ENCODE measurements around the gene PNPT1. TPM values are rescaled to one million over a fixed set of nuclear protein-coding genes. Genes with fewer than 3 reads are reported as not detected.

PNPT1 gene
- total RNA-seq, 8 experiments from 2014 or later, result 19.1 to 48.2 (median 29.2) TPM

DNA sequence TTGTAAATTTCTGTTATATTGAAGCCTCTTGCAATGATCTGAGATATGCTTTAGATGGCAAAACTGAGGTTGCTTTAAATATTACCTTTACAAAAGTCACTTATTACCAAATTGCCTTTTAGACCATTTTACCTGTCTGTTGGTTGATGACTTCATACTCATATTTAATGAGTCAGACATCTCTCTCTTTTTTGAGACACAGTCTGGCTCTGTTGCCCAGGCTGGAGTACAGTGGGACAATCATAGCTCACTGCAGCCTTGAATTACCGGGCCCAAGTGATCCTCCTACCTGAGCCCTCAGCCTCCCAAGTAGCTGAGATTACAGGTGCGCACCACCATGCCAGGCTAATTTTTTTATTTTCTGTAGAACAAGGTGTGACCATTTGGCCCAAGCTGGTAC, 64.7 kb downstream of the PNPT1 start:
- H3K27ac ChIP-seq, result no peak overlapping the region
- H3K4me3 ChIP-seq, result no peak overlapping the region
- H3K4me1 ChIP-seq (replicated peaks in 1 of 2), result no peaks in the 10 kb centered on the region
- WGBS, 10 experiments, result 79 to 100% (median 95%) methylated on average over 1 to 2 of the region's 2 CpGs; no CpG with 5 or more reads in 4 of the 10 experiments
- no peak for ATAC-seq (replicated peaks in 6 of 8)
- in situ Hi-C loops (cut with MboI; ENCODE audit: low pct_unique_long_range_greater_than_20kb in 2 of 9, low sequenced_read_pairs in 9 of 9, unreplicated experiment in 9 of 9), result no loop called here

DNA sequence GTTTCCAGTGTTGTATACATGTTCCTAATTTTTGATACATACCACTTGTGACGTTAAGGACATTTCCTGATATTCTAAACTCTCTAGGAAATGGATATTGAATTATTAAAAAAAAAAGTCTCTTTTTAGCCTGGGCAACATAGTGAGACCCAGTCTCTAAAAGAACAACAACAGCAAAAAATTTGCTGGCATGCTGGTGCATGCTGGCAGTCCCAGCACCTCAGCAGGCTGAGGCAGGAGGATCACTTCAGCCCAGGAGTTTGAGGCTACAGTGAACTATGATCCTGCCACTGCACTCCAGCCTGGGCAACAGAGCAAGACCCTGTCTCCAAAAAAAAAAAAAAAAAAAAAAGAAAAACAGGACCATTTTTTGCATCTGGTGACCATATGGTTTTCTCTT, 65.7 kb downstream of the PNPT1 start:
- no peak for ATAC-seq (replicated peaks in 6 of 8)
- in situ Hi-C loops (cut with MboI; ENCODE audit: low pct_unique_long_range_greater_than_20kb in 2 of 9, low sequenced_read_pairs in 9 of 9, unreplicated experiment in 9 of 9), result no loop called here
- 79 to 100% (median 100%) methylated on average over 1 of the region's 1 CpG; no CpG with 5 or more reads in 3 of the 10 experiments for WGBS, 10 experiments

DNA sequence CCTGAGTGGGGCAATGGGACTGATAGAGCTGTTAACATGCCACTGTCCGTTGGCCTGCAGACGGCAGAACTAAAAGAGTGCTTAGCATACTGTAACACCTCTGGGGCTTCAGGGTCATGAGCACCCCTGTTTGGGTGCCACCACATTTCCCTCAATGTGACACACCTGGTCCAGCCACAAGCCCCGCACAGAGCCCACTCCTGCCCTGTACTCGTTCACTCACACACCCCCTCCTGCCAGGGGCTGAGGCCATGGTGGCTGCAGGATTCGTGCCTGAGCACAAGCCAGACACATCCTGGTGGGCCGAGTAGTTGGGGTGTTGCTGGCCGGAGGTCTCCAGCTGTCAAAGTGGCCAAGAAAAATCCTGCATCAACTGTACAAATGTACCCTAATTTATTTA, 71.8 kb downstream of the PNPT1 start:
- peaks cover 6% of the 10 kb centered on the region in 2 donors for H3K4me1 ChIP-seq (replicated peaks in 1 of 2)
- in situ Hi-C loops (cut with MboI; ENCODE audit: low pct_unique_long_range_greater_than_20kb in 2 of 9, low sequenced_read_pairs in 9 of 9, unreplicated experiment in 9 of 9), result no loop called here
- H3K27ac ChIP-seq, result no peak overlapping the region
- no peak overlapping the region for H3K4me3 ChIP-seq
- ATAC-seq (replicated peaks in 6 of 8), result no peak
- WGBS, 10 experiments, result 80 to 100% (median 94%) methylated on average over 1 to 4 of the region's 7 CpGs; no CpG with 5 or more reads in 7 of the 10 experiments

More for the DNA sequence above, 65.7 kb downstream of the PNPT1 start:
- Histone ChIP-seq H3K4me1 (replicated peaks in 1 of 2) (no peaks in the 10 kb centered on the region), H3K27ac (no peak overlapping the region), H3K4me3 (no peak overlapping the region)

DNA sequence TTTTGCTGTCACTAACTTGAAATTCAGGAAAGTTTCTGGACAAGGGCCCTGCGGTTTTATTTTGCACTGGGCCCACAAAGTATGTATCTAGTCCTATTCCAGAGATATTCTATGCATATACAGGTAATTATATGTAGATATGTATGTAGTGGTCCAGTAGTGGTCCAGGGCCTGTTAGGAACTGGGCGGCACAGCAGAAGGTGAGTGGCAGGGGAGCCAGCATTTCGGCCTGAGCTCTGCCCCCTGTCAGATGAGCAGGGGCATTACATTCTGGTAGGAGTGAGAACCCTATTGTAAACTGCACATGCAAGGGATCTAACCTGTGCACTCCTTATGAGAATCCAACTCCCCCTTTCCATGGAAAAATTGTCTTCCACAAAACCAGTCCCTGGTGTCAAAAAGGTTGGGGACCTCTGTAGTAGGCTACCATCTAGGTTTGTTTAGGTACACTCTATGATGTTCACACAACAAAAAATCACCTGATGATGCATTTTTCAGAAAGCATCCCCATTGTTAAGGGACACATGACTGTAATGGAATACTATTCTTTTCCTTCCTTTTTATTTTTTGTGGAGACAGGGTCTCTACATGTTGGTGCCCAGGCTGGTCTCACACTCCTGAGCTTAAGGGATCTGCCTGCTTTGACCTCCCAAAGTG, 73.4 kb downstream of the PNPT1 start:
- 69 to 100% (median 90%) methylated on average over 1 to 3 of the region's 3 CpGs; no CpG with 5 or more reads in 4 of the 10 experiments for WGBS, 10 experiments
- in situ Hi-C loops (cut with MboI; ENCODE audit: low pct_unique_long_range_greater_than_20kb in 2 of 9, low sequenced_read_pairs in 9 of 9, unreplicated experiment in 9 of 9), result no loop called here
- H3K4me3 ChIP-seq, result no peak overlapping the region

DNA sequence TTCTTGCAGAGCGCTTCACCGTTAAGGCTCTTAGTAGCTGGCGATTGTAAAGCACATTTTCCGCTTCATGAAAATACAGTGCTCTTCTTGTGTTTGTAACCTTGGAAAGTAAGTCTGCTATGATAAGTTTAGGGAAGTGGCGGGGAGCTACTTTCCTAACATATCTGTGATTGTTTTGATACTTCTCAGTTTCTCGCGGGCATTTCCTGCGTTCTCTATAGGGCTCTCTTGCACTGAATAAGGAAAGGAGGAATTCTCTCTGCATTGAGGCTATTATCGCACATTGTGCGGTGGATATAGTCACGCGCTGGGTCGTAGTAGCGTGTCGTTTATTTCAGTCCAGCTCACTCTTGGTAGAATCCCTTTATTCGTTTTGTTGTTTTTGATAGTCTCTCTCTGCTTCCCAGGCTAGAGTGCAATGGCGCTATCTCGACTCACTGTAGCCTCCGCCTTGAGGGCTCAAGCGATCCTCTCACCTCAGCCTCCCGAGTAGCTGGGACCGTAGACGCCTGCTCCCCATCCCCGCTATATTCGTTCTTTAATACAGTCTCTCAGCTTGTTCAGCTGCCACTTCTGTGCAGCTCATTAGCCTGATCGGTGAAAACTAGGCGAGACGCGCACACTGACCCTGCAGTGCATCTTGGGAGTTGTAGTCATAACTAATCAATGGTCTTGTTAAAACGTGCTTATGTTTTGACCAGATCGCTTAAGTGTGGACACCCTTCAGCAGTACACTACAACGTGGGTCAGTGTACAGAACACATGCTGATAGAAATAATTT, 75.2 kb downstream of the PNPT1 start:
- Histone ChIP-seq H3K4me3 (peak overlapping the region; percentile 68 to 98 (median 84)), H3K4me1 (replicated peaks in 1 of 2) (peaks cover 6 to 10% of the 10 kb centered on the region in 2 donors), H3K27ac (peak overlapping the region; percentile 83 to 92)
- in situ Hi-C loops (cut with MboI; ENCODE audit: low pct_unique_long_range_greater_than_20kb in 2 of 9, low sequenced_read_pairs in 9 of 9, unreplicated experiment in 9 of 9), result no loop called here
- peak; percentile 11 to 26 (median 15) for ATAC-seq (replicated peaks in 6 of 8)
- 0 to 2% (median 0%) methylated on average over 1 to 26 of the region's 32 CpGs; no CpG with 5 or more reads in 1 of the 10 experiments for WGBS, 10 experiments

More for the DNA sequence above, 73.4 kb downstream of the PNPT1 start:
- peaks cover 6 to 9% of the 10 kb centered on the region in 2 donors for H3K4me1 ChIP-seq (replicated peaks in 1 of 2)
- no peak for ATAC-seq (replicated peaks in 6 of 8)
- no peak overlapping the region for H3K27ac ChIP-seq

DNA sequence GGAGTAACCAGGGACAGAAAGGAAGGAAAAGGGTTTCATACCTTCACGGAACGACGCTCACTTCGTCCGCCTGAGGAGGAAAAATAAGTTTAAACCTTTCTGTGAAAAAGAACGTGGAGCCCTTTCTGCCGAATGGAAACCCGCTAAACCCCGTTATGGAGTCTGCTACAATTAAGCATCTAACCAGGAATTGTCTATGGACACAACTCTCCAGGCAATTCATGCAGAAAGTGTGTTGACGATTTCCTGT, 75.7 kb downstream of the PNPT1 start:
- ATAC-seq (replicated peaks in 6 of 8), result no peak
- in situ Hi-C loops (cut with MboI; ENCODE audit: low pct_unique_long_range_greater_than_20kb in 2 of 9, low sequenced_read_pairs in 9 of 9, unreplicated experiment in 9 of 9), result no loop called here

DNA sequence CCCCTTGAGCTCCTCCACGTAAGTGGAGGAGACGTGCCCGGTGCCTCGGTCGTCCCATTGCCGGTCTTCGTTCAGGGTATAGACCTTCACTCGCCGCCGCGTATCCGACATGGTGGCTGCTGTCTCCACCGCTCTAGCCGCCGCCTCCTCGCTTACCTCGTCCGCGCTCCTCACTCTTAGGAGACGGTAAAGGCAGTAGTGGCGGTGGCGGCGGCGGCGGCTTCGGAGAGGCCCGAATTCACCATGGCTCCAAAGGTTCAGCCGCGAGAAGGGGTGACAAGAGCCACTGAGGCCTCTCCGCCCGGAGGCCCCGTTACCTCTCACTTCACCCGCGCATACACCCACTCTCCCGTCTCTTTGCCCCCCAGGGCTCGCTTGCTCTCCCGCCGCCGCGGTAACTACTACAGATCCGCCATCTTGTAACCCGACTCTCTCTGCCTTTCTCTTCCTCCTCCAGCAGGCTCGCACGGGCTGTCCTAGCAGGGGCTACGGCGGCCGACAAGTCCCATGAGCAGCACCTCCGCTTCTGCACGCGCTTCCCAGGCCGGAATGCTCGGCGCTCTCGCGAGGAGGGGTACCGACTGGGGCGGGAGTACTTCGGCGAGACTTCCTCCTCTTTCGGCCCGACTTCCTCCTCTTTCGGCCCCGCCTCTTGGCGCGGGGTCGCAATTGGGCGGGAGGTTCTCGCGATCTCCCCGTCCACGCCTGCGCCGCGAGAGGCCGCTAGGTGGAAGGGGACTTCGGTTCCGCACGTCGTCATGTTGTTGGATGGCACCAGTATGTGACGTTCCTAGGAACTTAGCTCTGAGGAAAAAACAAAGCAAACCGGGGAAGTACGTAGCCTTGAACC, 76.2 kb downstream of the PNPT1 start, which contains the start of gene PPP4R3B:
Gene PPP4R3B (minus strand): TSS at position 448 of the 850 bp plus-strand sequence. CDS start 337 bp downstream, at position 111.
- H3K27ac ChIP-seq, result peak within 1 kb of the TSS; percentile 96
- peaks cover 6 to 10% of the 10 kb centered on the region in 2 donors for H3K4me1 ChIP-seq (replicated peaks in 1 of 2)
- 0 to 8% (median 2%) methylated on average over 2 to 33 of the region's 82 CpGs; no CpG with 5 or more reads in 3 of the 10 experiments for WGBS, 10 experiments
- H3K4me3 ChIP-seq, result peak within 1 kb of the TSS; percentile 68 to 98 (median 84)
- in situ Hi-C loops (cut with MboI; ENCODE audit: low pct_unique_long_range_greater_than_20kb in 2 of 9, low sequenced_read_pairs in 9 of 9, unreplicated experiment in 9 of 9), result no loop called here
- ATAC-seq (replicated peaks in 6 of 8), result peak; percentile 83 to 96 (median 93)

More for the DNA sequence above, 75.7 kb downstream of the PNPT1 start:
- H3K27ac ChIP-seq, result peak overlapping the region; percentile 83 to 92
- H3K4me3 ChIP-seq, result peak overlapping the region; percentile 68 to 98 (median 84)
- 0% methylated on average over 1 to 10 of the region's 10 CpGs; no CpG with 5 or more reads in 4 of the 10 experiments for WGBS, 10 experiments
- peaks cover 6 to 10% of the 10 kb centered on the region in 2 donors for H3K4me1 ChIP-seq (replicated peaks in 1 of 2)

DNA sequence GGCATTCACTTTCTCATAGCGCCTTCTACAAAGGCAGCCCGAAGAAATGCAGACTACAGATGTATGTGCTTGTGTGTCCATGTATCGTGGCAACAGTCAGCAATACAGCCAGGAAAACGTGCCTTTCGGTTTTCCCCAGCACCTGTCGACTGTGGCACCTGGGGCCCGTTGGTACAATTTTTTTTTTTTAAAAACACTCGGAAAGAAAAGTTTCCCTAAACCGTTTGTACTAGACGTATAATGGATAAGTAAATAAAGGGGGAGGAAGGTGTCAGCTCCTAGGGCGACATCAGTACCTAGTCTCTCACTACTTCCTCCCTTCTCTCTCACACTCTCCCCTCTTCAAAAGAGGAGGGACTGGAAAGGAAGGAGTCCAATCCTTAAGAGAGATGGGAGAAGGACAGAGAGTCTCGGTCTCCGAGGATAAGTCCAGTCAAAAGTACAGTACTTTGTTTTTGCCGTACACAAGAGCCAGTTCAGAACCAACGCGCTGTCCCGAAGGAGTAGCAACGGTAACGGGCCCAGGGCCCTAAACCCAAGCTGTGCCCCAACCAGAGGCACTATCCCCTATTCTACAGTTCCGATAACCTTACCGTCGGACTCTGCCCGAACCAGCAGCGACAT, 77.0 kb downstream of the PNPT1 start:
- WGBS, 10 experiments, result 0 to 14% (median 0%) methylated on average over 2 to 17 of the region's 24 CpGs
- ATAC-seq (replicated peaks in 6 of 8), result peak in 4 of 8 experiments; percentile 3 to 14 (median 8)
- in situ Hi-C loops (cut with MboI; ENCODE audit: low pct_unique_long_range_greater_than_20kb in 2 of 9, low sequenced_read_pairs in 9 of 9, unreplicated experiment in 9 of 9), result no loop called here
- H3K4me1 ChIP-seq (replicated peaks in 1 of 2), result peaks cover 6 to 10% of the 10 kb centered on the region in 2 donors
- peak overlapping the region; percentile 68 to 98 (median 84) for H3K4me3 ChIP-seq
- H3K27ac ChIP-seq, result peak overlapping the region; percentile 96

DNA sequence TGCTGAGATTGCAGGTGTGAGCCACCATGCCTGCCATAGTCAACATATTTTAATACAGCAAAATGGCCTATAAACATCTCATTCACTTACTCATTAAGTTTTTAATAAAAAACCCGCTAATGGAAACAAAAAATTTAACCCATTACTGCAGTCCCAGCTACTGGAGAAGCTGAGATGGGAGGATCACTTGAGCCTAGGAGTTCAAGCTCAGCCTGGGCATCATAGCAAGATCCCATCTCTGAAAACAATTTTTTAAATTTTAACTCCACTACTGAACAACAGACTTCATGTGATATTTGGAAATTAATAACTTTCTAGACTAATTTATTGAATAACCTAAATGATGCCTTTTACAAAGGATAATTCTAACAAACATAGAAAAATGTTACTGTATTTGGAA, 81.6 kb downstream of the PNPT1 start:
- no peak overlapping the region for H3K4me3 ChIP-seq
- ATAC-seq (replicated peaks in 6 of 8), result no peak
- 33 to 100% (median 93%) methylated on average over 1 of the region's 1 CpG; no CpG with 5 or more reads in 4 of the 10 experiments for WGBS, 10 experiments
- peaks cover 0 to 4% of the 10 kb centered on the region in 2 donors for H3K4me1 ChIP-seq (replicated peaks in 1 of 2)
- H3K27ac ChIP-seq, result no peak overlapping the region
- in situ Hi-C loops (cut with MboI; ENCODE audit: low pct_unique_long_range_greater_than_20kb in 2 of 9, low sequenced_read_pairs in 9 of 9, unreplicated experiment in 9 of 9), result no loop called here

DNA sequence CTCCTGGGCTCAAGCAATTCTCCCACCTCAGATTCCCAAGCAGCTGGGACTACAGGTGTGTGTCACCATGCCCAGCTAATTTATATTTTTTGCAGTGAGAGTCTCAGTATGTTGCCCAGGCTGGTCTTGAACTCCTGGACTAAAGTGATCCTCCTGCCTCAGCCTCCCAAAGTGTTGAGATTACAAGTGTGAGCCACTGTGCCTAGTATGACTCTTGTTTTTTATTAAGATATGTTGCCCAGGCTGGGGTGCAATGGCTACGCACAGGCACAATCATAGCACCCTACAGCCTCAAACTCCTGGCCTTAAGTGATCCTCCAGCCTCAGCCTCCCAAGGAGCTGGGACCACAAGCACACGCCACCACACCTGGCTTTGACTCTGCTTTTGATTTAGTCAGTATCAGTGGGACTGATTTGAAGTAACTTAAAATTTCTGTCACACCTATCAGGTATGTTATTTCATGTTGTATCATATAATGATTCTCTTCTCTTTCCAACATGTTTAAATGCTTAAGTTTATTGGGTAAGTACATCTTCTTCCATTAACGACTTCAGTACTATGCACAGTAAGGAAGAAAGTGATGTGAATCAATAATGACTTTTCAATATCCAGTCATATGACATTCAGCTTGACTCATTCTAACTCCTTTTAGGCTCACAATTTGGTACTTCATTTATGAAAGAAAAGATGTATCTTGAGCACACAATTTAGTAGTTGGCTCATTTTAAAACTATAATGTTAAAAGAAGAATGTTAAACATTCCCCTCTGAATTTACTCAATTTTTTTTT, 82.5 kb downstream of the PNPT1 start:
- Histone ChIP-seq H3K27ac (no peak overlapping the region), H3K4me3 (no peak overlapping the region), H3K4me1 (replicated peaks in 1 of 2) (peaks cover 0 to 4% of the 10 kb centered on the region in 2 donors)
- 60 to 100% (median 92%) methylated on average over 1 to 3 of the region's 3 CpGs; no CpG with 5 or more reads in 2 of the 10 experiments for WGBS, 10 experiments
- in situ Hi-C loops (cut with MboI; ENCODE audit: low pct_unique_long_range_greater_than_20kb in 2 of 9, low sequenced_read_pairs in 9 of 9, unreplicated experiment in 9 of 9), result no loop called here
- ATAC-seq (replicated peaks in 6 of 8), result no peak

DNA sequence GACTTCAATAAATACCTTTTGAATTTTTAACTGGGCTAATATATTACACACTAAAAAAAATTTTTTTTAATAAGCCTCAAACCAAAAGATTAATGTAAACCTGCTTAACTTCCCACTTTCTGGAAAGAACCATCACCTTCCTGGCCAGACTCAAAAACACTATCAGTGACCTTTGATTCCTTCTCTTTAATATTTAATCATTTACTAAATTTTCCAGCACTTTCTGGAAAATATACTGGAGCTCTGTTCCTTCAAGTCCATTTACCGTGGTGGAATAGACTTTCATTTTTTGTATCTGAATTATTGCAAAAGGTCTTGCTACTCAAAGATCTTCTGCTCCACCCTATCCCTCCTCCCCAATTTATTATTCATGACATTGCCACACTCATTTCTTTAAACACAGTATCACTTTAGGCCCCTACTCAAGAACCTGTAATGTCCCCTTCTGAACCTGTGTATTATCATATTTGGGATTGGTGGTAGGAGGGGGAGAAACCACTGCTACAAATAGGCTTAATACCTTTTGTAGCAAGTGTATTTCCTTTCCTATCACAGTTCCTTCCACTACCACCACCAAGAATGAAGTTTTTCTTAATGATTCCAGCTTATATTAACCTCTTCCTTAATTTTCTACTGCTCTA, 83.6 kb downstream of the PNPT1 start:
- ATAC-seq (replicated peaks in 6 of 8), result peak in 2 of 8 experiments; percentile 16 to 41
- Histone ChIP-seq H3K4me1 (replicated peaks in 1 of 2) (no peaks in the 10 kb centered on the region), H3K4me3 (no peak overlapping the region), H3K27ac (no peak overlapping the region)
- in situ Hi-C loops (cut with MboI; ENCODE audit: low pct_unique_long_range_greater_than_20kb in 2 of 9, low sequenced_read_pairs in 9 of 9, unreplicated experiment in 9 of 9), result no loop called here
- WGBS, 10 experiments, result 14 to 100% (median 78%) methylated on average over 1 of the region's 1 CpG; no CpG with 5 or more reads in 3 of the 10 experiments
